K562 (cell line): ENCODE measurements around the gene MAN2B1. TPM values are rescaled to one million over a fixed set of nuclear protein-coding genes. Genes with fewer than 3 reads are reported as not detected.

ENCODE experiments used
- CEBPB ChIP-seq: fragments of 450-650 bp; IDR thresholded peaks from 2 replicates; pipeline ENCODE4 v1.6.1; 2016; ENCODE audit warnings: missing genetic modification characterization, missing compliant biosample characterization
- E2F1 ChIP-seq: sonication (generic); formaldehyde crosslinking; IDR thresholded peaks from 2 replicates; pipeline ENCODE4 v1.8.1; 2023; ENCODE audit warnings: mild to moderate bottlenecking, missing genetic modification reagents, moderate library complexity
- E2F4 ChIP-seq: sonication (generic); formaldehyde crosslinking; IDR thresholded peaks from 2 replicates; pipeline ENCODE4 v1.8.0; 2022; ENCODE audit warnings: mild to moderate bottlenecking, low read depth, missing genetic modification reagents
- KDM4B ChIP-seq, 2 experiments: fragments of 450-650 bp in 1 of 2; sonication (generic) in 1 of 2; IDR thresholded peaks; 2 replicates each; pipeline ENCODE4 v1.6.1; 2016 to 2017; ENCODE audit warnings: borderline replicate concordance in 2 of 2, antibody characterized with exemption in 1 of 2, low read depth in 1 of 2, mild to moderate bottlenecking in 1 of 2
- MEF2A ChIP-seq: IDR thresholded peaks from 2 replicates; pipeline ENCODE4 v1.6.1; 2011; ENCODE audit warnings: low read depth, mild to moderate bottlenecking, low read length, moderate library complexity; ENCODE audit not compliant: control insufficient read depth
- NONO ChIP-seq, 2 experiments: fragments of 200-400 bp in 1 of 2; fragments of 450-650 bp in 1 of 2; formaldehyde crosslinking in 1 of 2; IDR thresholded peaks; 2 replicates each; pipeline ENCODE4 v1.6.1; 2017; ENCODE audit warnings: low read depth in 2 of 2, mild to moderate bottlenecking in 2 of 2, moderate library complexity in 2 of 2, low read length in 1 of 2
- PREB ChIP-seq: sonication (generic); formaldehyde crosslinking; IDR thresholded peaks from 2 replicates; pipeline ENCODE4 v1.8.1; 2023; ENCODE audit warnings: mild to moderate bottlenecking, missing genetic modification reagents
- RB1 ChIP-seq: fragments of 450-650 bp; IDR thresholded peaks from 2 replicates; pipeline ENCODE4 v1.6.1; 2017; ENCODE audit warnings: low read depth, mild to moderate bottlenecking
- SAP30 ChIP-seq: fragments of 200-600 bp; sonication (generic); IDR thresholded peaks from 2 replicates; pipeline ENCODE4 v1.6.1; 2012; ENCODE audit warnings: borderline replicate concordance, low read depth, mild to moderate bottlenecking, moderate library complexity, low read length, control low read depth, inconsistent platforms; ENCODE audit not compliant: insufficient read depth, poor library complexity, severe bottlenecking
- SRSF9 ChIP-seq: fragments of 200-400 bp; formaldehyde crosslinking; IDR thresholded peaks from 2 replicates; pipeline ENCODE4 v1.6.1; 2017; ENCODE audit warnings: low read depth, low read length, borderline replicate concordance
- USF2 ChIP-seq: sonication (generic); formaldehyde crosslinking; IDR thresholded peaks from 2 replicates; pipeline ENCODE4 v1.5.0; 2020; ENCODE audit warnings: missing genetic modification reagents
- ZNF175 ChIP-seq: fragments of 200-800 bp; sonication (Bioruptor generic); IDR thresholded peaks from 2 replicates; pipeline ENCODE4 v1.6.1; 2016; ENCODE audit warnings: low read depth, mild to moderate bottlenecking, missing genetic modification characterization, missing compliant biosample characterization
- ZNF354B ChIP-seq: fragments of 250-450 bp; sonication (Bioruptor Pico); IDR thresholded peaks from 2 replicates; pipeline ENCODE4 v1.4.0; 2020
- ZNF609 ChIP-seq: sonication (generic); formaldehyde crosslinking; IDR thresholded peaks from 2 replicates; pipeline ENCODE4 v1.8.1; 2023; ENCODE audit warnings: missing genetic modification reagents, mild to moderate bottlenecking, borderline replicate concordance
- polyA plus RNA-seq, 8 experiments: library from polyadenylated mRNA; depleted of rRNA in 4 of 8; stranded (reverse) in 5 of 8; unstranded in 3 of 8; fragments of >200 nt; fragmentation: Nextera tagmentation in 2 of 8; fragmentation: Illumina TruSeq in 1 of 8; extraction: Ambion mirVana in 2 of 8; extraction: Trizol in 1 of 8; gene quantifications; 2 replicates each; pipeline versions ENCODE4 v1.2.1 to v1.2.3, GENCODE V29; 2011 to 2014; ENCODE audit warnings: inconsistent platforms in 1 of 8, missing spikeins in 1 of 8
- total RNA-seq, 7 experiments: library from RNA; depleted of rRNA in 6 of 7; stranded (reverse); fragments of >200 nt in 6 of 7; fragmentation: Illumina TruSeq in 2 of 7; extraction: Trizol in 2 of 7; gene quantifications; 2 replicates each; pipeline versions ENCODE4 v1.2.1 to v1.2.3, GENCODE V29; 2011 to 2021; ENCODE audit warnings: low replicate concordance in 1 of 7

Gene MAN2B1
- total and polyA plus RNA-seq, 9 of the 15 experiments (the other 6 are each of a cell fraction or from before 2014, with no cell fraction given): 0.59 to 33.8 (median 11.4) TPM

- TF ChIP-seq ZNF609 (CRISPR knock-in tag): peak; percentile 81; the same call in 1 of the 2 replicates
- no peak for TF ChIP-seq PREB (CRISPR knock-in tag)
- TF ChIP-seq SRSF9: no peak
- peak; percentile 78 for TF ChIP-seq SAP30
- peak; percentile 69 for TF ChIP-seq RB1
- no peak for TF ChIP-seq MEF2A
- TF ChIP-seq E2F4 (CRISPR knock-in tag): 0 out of 2 replicates have a peak, but pooled peaks have one; percentile 40
- no peak for TF ChIP-seq ZNF175 (CRISPR knock-in tag)
- no peak for TF ChIP-seq NONO (IDR thresholded peaks at IDR 0.05; ENCODE audit: low read depth in 2 of 2, low read length in 1 of 2)
- peak in 1 of 2 experiments; percentile 76; a peak in 2 of 4 replicates for TF ChIP-seq KDM4B (IDR thresholded peaks at IDR 0.05; ENCODE audit: borderline replicate concordance in 2 of 2, low read depth in 1 of 2)
- no peak for TF ChIP-seq USF2 (CRISPR knock-in tag)
- no peak for TF ChIP-seq CEBPB (tag)
- no peak for TF ChIP-seq ZNF354B
- TF ChIP-seq E2F1 (CRISPR knock-in tag): 0 out of 2 replicates have a peak, but pooled peaks have one; percentile 37
These were observed 55.8 kb downstream of the MAN2B1 start, which contains the start of the genes ZNF490 and ZNF791 (continued) for GRCh38 chr19:12610540-12611360.
